Nephron progenitor cell (in vitro differentiated cells): Measurements from ENCODE around the gene PREX1.

Experiments
- DNase-seq: peaks from one replicate; pipeline ENCODE4 v3.0.0; 2021
- H3K27ac Mint-ChIP-seq: 2 replicates; pipeline ENCODE4 v1.8.0; 2021; ENCODE audit warnings: mild to moderate bottlenecking, moderate library complexity, mixed read lengths
- H3K27me3 Mint-ChIP-seq: 2 replicates; pipeline ENCODE4 v1.8.0; 2021; ENCODE audit warnings: mild to moderate bottlenecking, low read depth, mixed read lengths; ENCODE audit not compliant: poor library complexity
- H3K36me3 Mint-ChIP-seq: 2 replicates; pipeline ENCODE4 v1.8.0; 2021; ENCODE audit warnings: low read depth, mixed read lengths
- H3K4me1 Mint-ChIP-seq: 2 replicates; pipeline ENCODE4 v1.8.0; 2021; ENCODE audit warnings: mixed read lengths
- H3K4me3 Mint-ChIP-seq: 2 replicates; pipeline ENCODE4 v1.8.0; 2021; ENCODE audit warnings: mild to moderate bottlenecking, moderate library complexity, mixed read lengths
- H3K9me3 Mint-ChIP-seq: 2 replicates; pipeline ENCODE4 v1.8.0; 2021; ENCODE audit warnings: mild to moderate bottlenecking, moderate library complexity, mixed read lengths
- TF ChIP-seq, protein P1 (sequence below): fragments of 200-600 bp; sonication (generic); IDR thresholded peaks from 2 replicates; pipeline ENCODE4 v1.5.0; 2021; ENCODE audit warnings: antibody characterized with exemption

Gene PREX1

DNA sequence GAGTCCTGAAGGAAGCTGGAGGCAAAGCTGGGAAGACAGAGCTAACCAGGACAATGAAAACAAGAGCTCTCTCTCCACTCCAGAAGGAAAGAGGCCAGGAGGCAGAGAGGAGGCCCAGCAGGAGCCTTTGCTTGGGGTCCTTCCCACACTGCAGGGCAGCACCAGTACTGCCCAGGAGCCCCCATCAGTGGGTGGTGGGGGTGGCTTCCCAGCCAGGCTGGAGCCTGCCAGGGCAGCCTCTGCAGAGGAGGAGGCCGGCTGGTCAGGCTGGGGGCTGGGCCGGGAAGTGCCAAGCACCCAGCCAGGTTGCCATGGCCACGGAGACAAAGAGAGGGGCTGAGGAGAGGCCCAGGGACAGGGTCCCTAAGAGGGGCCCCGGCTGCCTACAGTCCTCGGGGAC, 33.4 kb downstream of the PREX1 start:
- H3K27me3 Mint-ChIP-seq, result peaks cover 9% of the 10 kb centered on the region
- H3K4me1 Mint-ChIP-seq, result peaks cover 80% of the 10 kb centered on the region
- TF ChIP-seq, protein P1, sequence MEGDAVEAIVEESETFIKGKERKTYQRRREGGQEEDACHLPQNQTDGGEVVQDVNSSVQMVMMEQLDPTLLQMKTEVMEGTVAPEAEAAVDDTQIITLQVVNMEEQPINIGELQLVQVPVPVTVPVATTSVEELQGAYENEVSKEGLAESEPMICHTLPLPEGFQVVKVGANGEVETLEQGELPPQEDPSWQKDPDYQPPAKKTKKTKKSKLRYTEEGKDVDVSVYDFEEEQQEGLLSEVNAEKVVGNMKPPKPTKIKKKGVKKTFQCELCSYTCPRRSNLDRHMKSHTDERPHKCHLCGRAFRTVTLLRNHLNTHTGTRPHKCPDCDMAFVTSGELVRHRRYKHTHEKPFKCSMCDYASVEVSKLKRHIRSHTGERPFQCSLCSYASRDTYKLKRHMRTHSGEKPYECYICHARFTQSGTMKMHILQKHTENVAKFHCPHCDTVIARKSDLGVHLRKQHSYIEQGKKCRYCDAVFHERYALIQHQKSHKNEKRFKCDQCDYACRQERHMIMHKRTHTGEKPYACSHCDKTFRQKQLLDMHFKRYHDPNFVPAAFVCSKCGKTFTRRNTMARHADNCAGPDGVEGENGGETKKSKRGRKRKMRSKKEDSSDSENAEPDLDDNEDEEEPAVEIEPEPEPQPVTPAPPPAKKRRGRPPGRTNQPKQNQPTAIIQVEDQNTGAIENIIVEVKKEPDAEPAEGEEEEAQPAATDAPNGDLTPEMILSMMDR, result no peak
- no peaks in the 10 kb centered on the region for H3K36me3 Mint-ChIP-seq
- H3K4me3 Mint-ChIP-seq, result peak overlapping the region; percentile 1
- H3K9me3 Mint-ChIP-seq, result no peaks in the 10 kb centered on the region
- peak; percentile 52 for DNase-seq
- H3K27ac Mint-ChIP-seq, result peak overlapping the region; percentile 76

DNA sequence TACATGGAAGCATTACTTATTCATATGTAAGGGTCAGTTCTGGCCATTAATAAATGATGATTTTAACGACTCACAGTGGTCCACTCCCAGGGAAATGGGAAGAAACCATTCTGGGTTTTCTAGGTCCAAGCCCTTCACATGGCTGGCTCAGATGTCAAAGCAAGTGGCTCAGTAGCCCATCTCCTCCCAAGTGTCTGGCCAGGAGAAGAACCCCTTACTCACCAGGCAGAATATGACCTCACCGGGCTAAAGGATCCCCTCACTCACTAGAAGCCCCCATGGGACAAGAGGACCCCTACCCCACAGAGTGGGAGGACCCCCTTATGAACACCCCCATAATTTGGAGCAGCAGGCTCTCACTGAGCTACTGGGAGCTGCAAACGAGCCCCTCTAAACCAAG, 34.0 kb downstream of the PREX1 start:
- peaks cover 80% of the 10 kb centered on the region for H3K4me1 Mint-ChIP-seq
- TF ChIP-seq, protein P1, result no peak
- H3K27me3 Mint-ChIP-seq, result peaks cover 9% of the 10 kb centered on the region
- peak overlapping the region; percentile 1 for H3K4me3 Mint-ChIP-seq
- H3K36me3 Mint-ChIP-seq, result no peaks in the 10 kb centered on the region
- DNase-seq, result no peak
- H3K9me3 Mint-ChIP-seq, result no peaks in the 10 kb centered on the region
- peak overlapping the region; percentile 76 for H3K27ac Mint-ChIP-seq

DNA sequence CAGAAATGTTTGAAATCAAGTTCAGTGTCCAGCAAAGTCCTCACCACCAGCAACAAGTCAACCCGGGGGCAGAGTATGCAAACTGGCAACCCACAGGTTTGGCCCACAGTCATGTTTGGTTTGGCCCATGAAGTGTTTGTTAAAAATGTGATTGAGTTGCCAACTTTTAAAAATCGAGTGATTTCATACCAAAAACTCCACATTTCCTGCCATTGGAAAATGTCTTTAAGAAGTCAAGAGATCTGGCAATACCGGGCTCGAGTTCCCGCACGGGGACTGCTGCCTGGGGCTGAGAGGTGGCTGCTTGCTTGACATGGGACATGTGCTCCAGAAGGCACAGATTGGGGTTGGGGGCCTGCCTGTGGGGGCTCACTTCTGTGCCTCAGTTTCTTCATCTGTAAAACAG, 36.1 kb downstream of the PREX1 start:
- DNase-seq, result no peak
- H3K27me3 Mint-ChIP-seq, result peaks cover 9% of the 10 kb centered on the region
- no peaks in the 10 kb centered on the region for H3K9me3 Mint-ChIP-seq
- H3K27ac Mint-ChIP-seq, result no peak overlapping the region
- H3K4me1 Mint-ChIP-seq, result peaks cover 80% of the 10 kb centered on the region
- H3K36me3 Mint-ChIP-seq, result no peaks in the 10 kb centered on the region
- no peak overlapping the region for H3K4me3 Mint-ChIP-seq
- TF ChIP-seq, protein P1, result no peak

DNA sequence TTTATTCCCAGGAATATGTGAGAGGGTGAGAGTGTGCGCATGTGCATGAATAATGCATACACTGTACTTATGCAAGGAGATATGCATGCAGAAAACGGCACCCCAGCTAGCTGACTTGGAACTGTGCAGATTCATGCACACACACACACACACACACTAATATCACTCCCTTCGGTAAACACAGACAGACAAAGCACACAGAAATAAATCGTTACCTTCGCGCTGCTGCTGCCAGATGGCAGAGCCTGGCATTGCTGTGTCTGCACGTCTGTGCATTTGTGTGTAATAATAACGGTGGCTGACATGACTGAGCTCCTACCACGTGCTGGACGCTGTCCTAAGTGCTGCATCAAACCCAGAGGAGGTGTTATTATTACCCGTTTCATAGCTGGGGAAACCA, 36.8 kb downstream of the PREX1 start:
- Mint-ChIP-seq H3K9me3 (no peaks in the 10 kb centered on the region), H3K4me3 (no peak overlapping the region), H3K27ac (no peak overlapping the region), H3K27me3 (peaks cover 9% of the 10 kb centered on the region), H3K36me3 (no peaks in the 10 kb centered on the region), H3K4me1 (peaks cover 83% of the 10 kb centered on the region)
- no peak for DNase-seq
- TF ChIP-seq, protein P1, result no peak

DNA sequence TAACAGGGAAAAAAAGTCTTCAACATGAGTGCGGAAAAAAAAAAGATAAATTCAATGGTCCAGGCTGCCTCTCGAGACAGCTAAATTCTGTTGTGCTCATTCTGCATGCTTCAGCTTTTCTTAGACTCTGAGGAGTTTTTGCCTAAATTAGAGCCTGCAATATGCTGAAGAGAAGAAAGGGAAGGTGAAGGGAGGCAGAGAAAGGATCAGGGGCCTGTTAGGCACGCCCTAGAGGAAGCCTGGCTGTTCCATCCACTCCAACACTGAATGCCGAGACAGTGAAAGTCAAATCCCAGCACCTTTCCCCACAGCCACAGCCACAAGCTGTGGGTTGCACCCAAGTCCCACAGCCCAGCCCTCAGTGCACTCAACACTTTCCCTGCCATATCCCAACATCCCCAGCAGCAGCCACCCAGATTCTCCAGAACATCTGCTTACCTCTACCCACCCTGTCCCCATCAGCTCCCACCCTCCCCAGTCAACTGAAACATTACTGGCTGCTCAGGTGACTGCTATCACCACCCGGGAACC, 37.3 kb downstream of the PREX1 start:
- H3K9me3 Mint-ChIP-seq, result no peaks in the 10 kb centered on the region
- H3K4me1 Mint-ChIP-seq, result peaks cover 83% of the 10 kb centered on the region
- TF ChIP-seq, protein P1, result no peak
- H3K27ac Mint-ChIP-seq, result peak overlapping the region; percentile 94
- no peaks in the 10 kb centered on the region for H3K36me3 Mint-ChIP-seq
- no peak overlapping the region for H3K4me3 Mint-ChIP-seq
- peaks cover 11% of the 10 kb centered on the region for H3K27me3 Mint-ChIP-seq
- no peak for DNase-seq

DNA sequence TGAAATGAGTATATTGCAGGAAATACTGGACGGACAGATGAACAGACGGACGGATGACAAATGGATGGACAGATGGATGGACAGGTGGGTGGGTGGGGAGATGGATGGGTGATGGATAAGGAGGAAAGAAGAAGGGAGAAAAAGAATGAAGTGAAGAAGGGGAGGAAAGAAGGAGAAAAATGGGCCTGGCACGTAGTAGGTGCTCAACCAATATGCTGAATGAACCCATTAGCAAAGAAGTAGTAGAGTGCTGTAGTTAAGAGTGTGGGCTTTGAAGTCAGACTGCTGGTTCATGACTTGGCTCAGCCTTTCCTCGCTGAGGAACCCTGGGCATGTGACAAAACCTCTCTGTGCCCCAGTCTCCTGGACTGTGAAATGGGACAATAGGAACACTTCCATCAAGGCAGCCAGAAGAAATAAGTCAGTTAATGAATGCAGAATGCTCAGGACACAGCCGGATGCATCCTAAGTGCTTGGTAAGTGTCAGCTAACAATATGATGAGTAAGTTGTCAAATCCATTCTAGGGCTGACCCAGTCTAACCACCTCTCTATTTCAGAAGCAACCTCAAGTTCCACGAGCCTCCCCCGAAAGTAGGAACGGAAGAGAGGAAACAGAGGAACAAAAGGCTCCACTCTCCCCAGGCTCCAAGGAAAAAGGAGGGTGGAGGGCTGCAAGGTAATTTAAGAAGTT, 37.9 kb downstream of the PREX1 start:
- peaks cover 9% of the 10 kb centered on the region for H3K27me3 Mint-ChIP-seq
- H3K9me3 Mint-ChIP-seq, result no peaks in the 10 kb centered on the region
- no peaks in the 10 kb centered on the region for H3K36me3 Mint-ChIP-seq
- H3K4me1 Mint-ChIP-seq, result peaks cover 78% of the 10 kb centered on the region
- no peak for DNase-seq
- peak overlapping the region; percentile 94 for H3K27ac Mint-ChIP-seq
- H3K4me3 Mint-ChIP-seq, result no peak overlapping the region
- TF ChIP-seq, protein P1, result no peak
